GM18508 (cell line): Measurements from ENCODE around the gene ANAPC13.

Source experiments
- ATAC-seq: cut with Tn5 transposase; IDR thresholded peaks from one replicate; pipeline ENCODE4 v1.9.1; 2021; ENCODE audit warnings: moderate number of reproducible peaks; ENCODE audit not compliant: insufficient read depth, unreplicated experiment

ANAPC13 gene

DNA sequence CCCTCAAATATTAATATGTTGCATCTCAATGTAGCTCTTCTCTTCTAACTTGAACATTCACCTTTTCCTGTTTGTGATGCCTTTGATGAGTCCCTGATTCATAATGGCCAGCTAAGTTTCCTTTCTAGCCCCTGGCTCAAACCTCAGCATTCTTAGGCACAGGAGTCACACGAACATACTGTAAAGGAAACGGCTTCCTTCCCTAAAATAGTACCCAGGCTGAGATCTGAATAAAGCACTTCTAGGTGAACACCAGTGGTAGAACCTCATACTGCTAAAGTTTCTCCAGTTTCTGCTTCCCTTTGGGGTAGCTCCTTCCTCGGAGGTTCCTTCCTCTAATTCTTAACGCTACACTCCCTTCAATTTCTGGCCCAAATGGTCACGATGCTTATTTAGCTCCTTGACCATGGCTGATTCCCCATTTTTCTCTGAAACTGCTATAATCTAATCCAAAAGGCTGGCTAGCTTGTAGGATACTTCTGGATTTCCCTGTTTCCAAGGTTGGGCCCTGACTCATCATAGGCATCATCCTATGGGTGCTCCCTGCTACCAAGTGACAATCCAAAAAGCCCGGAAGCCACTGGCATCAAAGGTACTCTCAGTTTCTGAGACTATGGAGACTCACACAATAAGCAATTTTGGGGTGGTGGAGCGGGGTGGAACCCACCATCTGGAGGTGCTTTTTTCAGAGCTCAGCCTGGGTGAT lies 2.4 kb downstream of the ANAPC13 start:
- no peak for ATAC-seq

DNA sequence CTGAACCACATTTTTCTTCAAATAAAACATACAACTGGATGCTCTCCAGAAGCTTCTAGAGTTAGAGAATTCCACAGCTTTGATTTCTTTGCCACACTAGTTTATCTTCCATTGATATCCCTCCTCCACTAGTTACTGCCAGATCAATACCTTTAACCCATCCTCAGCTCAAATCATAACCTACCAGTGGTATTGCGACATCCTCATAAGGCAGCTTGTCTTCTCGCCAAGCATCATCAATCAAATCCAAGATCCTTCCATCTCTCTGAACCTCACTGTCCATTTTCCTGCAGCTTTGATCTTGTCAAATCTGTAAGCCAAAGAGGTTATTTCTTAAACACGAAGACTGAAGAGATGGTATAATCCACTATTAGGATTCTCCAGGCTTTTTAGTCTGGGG lies 3.2 kb downstream of the ANAPC13 start:
- no peak for ATAC-seq

DNA sequence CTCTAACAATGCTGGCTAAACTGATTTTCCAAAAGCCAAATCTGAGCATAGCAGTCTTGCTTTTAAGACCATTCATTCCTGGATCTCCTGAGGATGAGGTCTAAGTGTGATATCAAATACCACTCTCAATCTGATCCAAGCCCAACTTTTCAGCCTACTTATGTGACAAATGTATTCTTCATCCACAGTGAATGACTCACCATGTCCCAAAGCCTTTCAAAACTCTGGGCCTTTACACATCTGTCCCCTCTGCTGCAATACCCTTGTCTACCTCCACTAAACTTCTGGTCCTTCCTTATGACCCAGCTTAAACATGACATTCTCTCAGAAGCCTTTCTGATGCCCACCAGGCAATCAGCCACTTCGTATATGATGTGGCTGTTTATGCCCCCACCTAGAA lies 4.6 kb downstream of the ANAPC13 start:
- ATAC-seq, result no peak

DNA sequence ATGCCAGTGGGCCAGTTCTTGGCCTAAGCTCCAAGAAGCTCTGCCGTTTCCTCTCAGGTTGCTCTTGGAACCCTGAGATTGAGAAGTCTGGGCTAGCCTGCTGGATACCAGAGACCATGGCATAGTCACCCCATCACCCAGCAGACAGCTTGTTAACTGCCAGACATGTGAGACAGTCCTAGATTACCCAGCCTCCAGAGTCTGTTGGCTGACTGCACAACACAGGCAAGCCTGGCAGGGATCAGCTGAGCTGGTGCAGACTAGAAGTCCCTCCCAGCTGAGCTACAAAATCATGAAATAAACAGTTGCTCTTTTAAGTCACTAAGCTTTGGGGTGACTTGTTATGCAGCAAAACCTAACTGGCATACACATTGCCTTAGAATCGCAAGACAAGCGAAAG lies 5.2 kb downstream of the ANAPC13 start:
- no peak for ATAC-seq

DNA sequence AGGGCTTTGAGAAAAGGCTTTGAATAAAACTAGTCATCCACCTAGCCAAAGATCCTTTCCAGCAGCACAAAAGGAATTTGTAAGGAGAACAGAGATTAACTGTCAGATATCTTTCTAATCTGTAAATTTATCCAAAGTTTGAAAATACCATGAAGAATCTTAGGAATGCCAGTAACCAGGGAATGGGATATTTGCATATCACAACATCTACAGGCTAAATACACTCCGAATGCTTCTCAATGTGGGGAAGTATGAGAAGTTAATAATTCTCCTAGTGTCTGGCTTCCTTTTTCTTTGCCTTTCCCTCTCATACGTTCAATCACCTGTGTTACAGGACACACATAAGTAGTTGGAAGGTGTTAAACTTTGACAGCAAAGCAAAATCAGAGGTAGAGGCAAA lies 7.8 kb downstream of the ANAPC13 start:
- ATAC-seq, result no peak

DNA sequence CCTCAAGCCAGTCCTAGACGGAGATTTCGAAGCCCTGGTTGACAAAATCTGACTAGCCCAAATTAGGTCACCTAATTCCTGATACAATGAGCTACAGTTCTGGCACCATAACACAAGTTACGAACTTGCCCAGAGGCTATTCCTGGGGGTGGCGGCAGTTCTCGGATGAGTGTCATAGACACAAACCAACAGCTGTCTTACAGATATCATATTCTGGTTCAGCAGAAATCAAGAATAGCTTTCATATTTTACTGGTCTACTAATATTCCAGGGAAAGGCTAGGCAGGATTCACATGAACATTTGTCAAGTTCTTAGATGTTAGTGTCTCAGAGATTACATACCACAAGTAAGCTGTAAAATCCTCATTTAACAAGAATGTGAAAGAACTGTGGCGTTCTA lies 8.8 kb downstream of the ANAPC13 start:
- no peak for ATAC-seq

DNA sequence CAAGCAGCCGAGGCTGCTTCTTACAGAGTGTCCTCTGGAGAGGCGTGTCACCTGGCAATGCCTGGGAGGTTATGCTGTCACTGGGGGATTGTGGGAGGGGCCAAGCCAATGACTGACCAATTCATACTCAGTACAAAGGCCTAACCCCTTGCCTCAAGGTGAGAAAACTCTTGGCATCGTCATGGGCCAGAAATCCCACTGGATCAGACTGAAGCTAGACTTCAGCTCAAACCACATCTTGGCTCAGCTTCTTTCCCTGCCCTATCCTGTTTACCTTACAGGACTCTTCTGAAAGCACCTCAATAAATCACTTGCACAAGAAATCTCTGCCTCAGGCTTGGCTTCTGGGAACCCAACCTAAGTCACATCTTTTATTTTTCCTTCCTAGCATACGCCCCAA lies 9.5 kb downstream of the ANAPC13 start:
- no peak for ATAC-seq

DNA sequence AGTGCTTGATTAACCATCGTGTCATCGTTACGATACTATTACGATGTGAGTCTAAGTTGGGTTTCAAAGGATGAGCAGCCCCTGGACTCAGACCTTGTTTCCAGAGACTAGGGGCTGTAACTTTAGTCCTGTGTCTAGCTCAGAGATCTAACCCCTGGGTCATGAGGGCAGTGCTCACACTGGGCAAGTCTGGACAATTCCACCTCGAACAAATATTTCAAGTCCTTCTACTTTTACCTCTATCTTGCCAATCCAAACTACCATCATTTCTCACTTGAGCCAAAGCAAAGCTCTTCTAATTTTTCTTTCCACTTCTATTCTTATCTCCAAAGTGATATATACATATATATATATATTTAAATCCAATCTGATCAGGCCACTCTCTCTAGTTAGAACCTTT lies 10.8 kb downstream of the ANAPC13 start:
- no peak for ATAC-seq

DNA sequence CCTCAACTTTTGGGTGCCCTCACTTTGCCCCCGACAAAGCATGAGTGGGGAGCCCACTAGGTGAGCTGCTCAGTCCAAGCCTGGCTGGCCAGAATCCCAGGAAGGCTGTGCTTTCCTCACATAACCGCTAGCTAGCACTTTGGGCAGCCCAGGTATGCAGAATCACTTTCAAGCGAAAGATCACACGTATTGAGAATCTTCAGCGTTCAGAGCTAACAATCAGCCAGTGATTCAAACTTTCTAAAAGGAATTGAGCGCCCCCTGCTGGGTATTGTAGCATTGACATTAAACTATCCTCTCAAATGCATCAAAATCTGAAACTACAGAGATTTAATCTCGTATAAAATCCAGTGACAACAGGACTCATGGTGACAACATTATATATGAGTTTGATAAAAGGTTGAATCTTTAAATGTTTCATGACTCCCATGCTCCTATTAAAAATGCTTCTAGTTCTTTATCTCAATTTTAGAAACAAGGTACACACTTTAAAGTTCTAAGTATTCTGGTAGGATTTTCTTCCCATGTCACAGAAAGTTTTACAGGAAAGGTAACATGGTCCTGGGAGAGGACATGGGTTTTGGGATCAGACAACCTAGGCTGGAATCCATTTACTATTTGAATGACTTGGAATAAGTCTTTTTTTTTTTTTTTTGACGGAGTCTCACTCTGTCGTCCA lies 11.8 kb downstream of the ANAPC13 start:
- ATAC-seq, result no peak

DNA sequence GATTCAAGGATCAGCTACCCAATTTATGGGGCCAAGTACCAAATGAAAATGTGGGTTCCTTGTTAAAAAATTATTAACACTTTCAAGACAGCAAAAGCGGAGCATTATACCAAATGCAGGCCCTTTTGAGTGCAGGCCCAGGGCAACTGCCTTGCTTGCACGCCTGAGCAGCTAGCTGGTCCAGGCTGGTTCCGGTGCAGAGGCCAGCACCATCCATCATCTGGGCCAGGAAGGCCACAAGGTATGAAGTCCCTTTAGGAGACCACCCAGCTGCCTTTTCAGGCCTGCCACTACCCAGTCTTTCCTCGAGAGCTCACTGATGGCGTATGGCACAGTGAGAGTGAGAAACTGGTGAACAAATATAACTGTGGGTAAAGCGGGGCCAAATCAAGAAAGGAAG lies 13.0 kb downstream of the ANAPC13 start:
- ATAC-seq, result no peak

DNA sequence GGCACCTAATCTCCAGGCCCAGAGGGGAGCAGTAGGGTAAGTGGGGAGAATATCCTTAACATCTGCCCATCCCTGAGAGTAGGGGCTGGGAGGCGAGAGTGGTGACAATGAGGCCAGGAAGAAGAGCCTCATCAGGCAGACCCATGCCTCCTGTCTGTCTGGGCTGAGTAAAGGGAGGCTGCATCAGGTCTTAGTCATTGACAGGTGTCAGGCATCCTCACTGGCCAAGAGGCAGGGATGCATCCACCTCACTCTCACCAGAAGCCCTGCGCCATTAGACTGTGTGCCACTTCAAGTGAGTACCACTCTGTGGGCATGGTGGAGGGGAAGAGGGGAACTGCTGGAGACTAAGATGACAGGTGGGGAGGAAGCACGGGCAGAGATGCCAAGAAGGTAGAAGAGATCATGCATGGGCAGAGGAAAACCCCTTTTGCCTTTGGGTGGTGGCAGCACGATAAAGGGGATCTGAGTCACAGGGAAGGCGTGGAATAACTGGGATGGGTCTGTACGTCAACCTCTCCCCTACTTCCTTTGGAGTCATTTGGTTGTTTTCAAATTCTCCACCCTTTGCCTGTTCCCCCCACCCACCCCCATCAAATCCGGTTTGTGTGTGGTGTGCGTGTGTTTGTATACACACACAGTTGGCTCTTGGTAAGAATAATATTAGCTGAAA lies 14.1 kb downstream of the ANAPC13 start:
- no peak for ATAC-seq

DNA sequence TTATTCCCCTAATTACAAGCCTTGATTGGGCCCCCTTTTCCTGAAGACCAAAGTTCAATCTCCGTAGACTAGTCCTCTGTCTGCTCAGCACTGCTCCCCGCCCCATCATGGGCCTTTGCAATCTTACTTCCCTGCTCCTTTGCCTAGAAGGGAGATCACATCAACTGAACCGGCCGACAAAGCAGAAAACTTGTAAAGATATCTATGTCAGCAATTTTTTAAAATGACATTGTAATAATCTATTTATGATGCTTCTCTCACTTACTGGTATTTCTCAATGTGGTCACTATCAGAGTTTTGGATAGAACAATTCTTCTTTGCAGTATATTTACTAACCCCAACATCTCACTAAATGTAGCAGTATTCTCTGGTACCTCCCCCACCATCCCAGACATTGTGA lies 17.3 kb downstream of the ANAPC13 start:
- no peak for ATAC-seq

DNA sequence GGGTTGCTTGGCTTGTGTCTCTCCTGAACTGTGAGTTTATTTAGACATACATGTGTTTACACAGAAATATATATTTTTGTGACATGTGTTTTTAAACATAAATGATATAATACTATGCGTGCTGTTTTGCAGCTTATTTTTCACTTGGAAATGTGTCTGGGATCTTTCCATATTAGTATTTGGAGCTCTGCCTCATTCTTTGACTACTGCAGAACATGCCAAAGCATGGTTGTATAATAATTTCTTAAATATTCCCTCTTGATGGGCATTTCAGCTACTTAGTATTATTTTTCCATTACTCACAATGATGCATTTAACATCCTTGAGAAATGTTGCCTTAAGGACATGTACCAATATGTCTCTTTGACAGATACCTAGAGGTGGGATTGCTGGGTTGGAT lies 19.5 kb downstream of the ANAPC13 start:
- ATAC-seq, result no peak

DNA sequence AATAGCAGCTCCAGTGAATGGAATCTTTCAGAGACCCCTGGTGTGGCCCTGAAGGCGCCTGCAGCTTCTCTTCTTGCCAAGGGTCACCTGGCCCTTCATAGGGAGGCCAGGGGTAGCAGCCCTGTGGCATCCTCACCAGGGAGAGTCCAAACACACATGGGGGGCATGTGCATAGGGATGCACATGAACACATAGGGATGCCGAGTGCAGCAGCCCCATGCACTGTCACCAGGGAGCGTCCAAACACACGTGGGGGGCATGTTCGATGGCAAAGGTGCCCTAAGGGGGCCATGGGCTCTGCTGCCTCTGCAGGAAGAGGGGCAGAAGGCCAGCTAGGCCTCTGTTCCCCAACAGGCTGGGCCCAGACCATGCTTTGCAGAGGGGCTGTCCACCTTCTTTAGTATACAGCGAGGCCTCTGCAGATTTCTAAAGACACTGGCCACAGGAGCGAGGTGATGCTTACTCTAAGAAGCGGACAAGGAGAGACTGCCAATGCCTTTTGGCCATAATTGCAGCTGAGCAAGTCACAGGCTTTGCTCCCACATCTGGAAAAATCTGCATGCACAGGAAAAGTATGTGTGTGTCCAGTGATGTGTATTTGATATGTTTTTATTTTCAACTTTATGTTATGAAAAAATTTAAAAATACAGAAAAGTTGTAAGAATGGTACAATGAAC lies 21.0 kb downstream of the ANAPC13 start:
- no peak for ATAC-seq

DNA sequence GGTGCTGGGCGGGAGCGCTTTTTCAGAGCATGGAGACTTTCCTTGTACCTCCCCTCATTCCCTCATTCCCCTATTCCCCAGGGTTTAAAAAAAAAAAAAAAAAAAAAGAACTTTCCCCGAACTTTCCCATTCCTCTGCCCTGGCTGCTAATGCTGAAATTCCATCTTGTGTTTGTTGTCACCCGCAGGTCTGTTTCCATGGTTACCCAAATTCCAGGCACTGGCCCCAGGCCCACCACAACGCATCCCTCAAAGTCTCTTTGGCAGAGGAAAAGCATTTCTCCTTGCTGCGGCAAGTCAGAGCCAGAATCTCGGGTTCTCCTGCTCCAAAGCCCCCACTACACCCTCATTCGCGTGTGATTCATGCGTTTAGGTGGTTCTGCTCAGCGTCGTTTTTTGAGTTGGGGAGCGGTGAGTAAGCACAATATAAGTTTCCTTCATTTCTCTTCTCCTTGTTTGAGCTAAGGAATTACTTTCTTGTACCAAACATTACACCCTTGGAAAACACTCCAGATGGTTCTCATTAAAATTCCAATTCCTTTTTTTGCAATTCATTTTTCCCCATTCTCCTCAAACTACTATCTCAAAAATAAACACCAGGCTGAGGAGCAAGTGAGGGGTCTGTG lies 21.6 kb downstream of the ANAPC13 start:
- no peak for ATAC-seq

DNA sequence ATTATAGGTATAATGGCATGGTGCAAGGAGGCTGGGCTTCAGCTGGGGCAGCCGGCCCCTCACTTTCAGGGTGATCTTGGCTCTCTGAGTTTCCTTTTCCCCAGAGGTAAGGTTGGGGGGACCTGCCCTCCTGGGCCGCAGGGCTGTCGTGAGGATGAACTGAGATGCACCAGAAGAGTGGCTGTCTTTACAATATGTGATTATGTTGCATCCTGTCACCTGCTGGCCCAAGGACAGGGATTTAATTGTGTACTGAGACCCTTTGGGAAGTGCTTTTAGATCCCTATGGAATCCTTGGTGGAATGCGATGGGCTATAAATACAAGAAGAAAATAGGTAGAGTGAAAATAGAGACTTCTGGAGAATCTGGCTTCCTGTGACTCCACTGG lies 22.1 kb downstream of the ANAPC13 start:
- no peak for ATAC-seq

DNA sequence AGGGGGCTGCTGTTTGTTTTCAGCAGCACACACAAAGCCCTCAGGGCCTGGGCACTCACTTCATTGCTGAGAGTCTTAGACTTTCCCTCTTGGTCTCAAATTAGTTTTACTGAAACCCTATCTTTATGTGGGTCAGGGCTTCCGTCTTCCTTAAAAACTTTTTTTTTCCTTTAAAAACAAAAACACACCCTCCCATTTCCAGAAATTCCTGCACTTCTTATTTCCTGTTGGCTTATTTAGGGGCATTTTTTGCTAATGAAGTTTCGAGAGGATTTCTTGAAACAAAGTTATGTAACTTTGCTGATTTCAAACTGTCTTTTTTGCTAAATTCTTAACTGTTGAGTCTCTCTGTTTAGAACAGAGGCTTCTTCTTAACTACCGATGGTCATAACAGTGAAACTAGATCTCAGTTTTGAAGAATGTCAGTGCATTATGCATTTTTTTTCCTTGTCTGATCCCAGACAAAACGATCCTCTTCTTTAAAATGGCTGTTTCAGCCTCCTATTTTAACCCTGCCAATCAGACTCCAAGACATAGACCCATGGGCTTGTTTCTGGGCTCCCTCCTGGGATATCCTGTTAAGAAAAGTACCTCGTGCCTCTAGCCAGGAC lies 23.3 kb downstream of the ANAPC13 start:
- ATAC-seq, result no peak

DNA sequence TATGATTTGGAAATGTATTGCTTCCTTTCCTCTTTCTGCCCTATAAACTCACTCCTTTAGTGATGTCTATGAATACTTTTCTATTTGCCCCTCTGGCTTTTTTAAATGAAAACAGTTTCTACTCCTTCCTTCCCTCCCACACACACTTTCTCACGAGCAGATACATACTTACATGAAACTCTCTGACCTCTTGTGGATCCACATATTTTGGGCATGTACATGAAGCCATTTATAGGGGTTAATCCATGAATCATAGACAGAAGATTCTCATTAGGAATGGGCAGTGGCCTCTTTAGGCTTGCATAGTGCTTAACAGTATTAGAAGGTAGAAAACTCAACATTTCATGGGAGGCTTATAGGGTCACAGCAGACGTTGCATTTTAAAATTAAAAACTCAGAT lies 24.8 kb downstream of the ANAPC13 start:
- ATAC-seq, result no peak

DNA sequence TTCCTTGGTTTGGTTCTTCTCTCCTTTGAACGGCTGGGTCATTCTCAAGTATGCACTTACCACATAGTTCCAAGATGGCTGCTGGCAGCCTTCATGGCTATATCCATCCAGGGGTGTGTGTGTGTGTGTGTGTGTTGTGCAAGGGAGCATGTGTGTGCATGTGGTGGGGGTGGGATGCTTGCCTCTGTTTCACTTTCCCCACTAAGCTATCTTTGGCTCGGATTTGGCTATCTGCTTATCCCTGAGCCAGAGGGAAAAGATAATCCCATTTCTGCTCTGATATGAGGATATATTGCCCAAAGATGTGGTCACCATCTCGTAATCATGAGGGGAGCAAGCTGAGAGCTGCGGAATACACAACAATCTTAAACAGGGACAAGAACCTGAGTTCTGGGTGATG lies 26.2 kb downstream of the ANAPC13 start:
- no peak for ATAC-seq

DNA sequence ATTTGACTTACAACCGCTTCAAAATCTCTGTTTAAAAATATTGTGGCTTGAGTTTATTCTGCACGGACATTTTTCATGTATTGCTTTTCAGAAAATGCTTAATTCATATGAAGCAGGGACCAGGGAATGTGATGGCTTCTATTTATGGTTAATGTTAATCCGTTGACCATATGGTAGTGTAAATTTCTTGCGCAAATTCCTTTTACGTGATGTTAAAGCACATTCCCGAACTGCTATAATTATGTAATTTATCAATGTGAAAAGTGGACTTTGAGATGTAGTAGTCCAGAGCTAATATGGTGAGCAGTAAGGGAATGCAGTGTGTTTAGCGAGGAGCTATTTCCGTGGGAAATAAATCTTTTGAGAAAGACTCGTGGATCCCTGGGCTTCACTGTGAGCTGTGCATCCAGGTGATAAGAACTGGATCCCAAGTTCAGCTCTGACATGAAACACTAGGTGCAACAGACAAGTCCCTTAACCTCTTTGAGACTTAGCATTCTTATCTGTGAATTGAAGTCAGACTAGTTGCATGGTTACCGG lies 27.3 kb downstream of the ANAPC13 start:
- no peak for ATAC-seq
